Kidney (tissue), 14 donors: Measurements from ENCODE around the gene TRAF1. TPM values are rescaled to one million over a fixed set of nuclear protein-coding genes. Genes with fewer than 3 reads are reported as not detected.
A peak's percentile ranks its signal among the peaks of the same experiment; 100 is the strongest.

Experiments used
- DNase-seq, 5 donors: peaks; one replicate each; pipeline ENCODE4 v3.0.0-alpha.2; 2013 to 2020
- FAIRE-seq: peaks from 2 replicates; lab custom pipeline; 2012; peaks lifted over from hg19 to GRCh38; lab: Jason Lieb, UNC
- H3K27ac ChIP-seq, 2 donors: one replicate each; pipeline ENCODE4 v1.7.0; 2013; ENCODE audit warnings: low read depth in 2 of 2, low read length in 2 of 2, inconsistent platforms in 1 of 2
- H3K27me3 ChIP-seq: one replicate; pipeline ENCODE4 v1.7.1; 2013; ENCODE audit warnings: low read length, inconsistent platforms; ENCODE audit not compliant: control insufficient read depth, insufficient read depth
- H3K36me3 ChIP-seq, 3 donors: one replicate each; pipeline versions ENCODE4 v1.7.0 to v1.7.1; 2013; ENCODE audit warnings: low read length in 3 of 3, control low read depth in 1 of 3, inconsistent platforms in 1 of 3; ENCODE audit not compliant: insufficient read depth in 3 of 3, control insufficient read depth in 2 of 3
- H3K4me1 ChIP-seq, 3 donors: one replicate each; pipeline versions ENCODE4 v1.7.0 to v1.7.1; 2013; ENCODE audit warnings: low read length in 3 of 3, inconsistent platforms in 1 of 3, low read depth in 1 of 3; ENCODE audit not compliant: control insufficient read depth in 2 of 3, insufficient read depth in 2 of 3
- H3K4me3 ChIP-seq, 3 donors: one replicate each; pipeline versions ENCODE4 v1.7.0 to v1.8.1; 2013; ENCODE audit warnings: low read length in 3 of 3, control low read depth in 1 of 3, inconsistent platforms in 1 of 3
- H3K9ac ChIP-seq, 3 donors: one replicate each; pipeline versions ENCODE4 v1.7.0 to v1.7.1; 2013; ENCODE audit warnings: low read length in 3 of 3, control low read depth in 1 of 3, inconsistent platforms in 1 of 3
- H3K9me3 ChIP-seq, 3 donors: one replicate each; pipeline versions ENCODE4 v1.7.0 to v1.7.1; 2013; ENCODE audit warnings: low read length in 3 of 3, control low read depth in 1 of 3, inconsistent platforms in 1 of 3; ENCODE audit not compliant: control insufficient read depth in 2 of 3, insufficient read depth in 1 of 3
- intact Hi-C: fragments of 100-400 bp; cut with DNase I; formaldehyde crosslinking; loops from one replicate; pipeline ENCODE4 v1.11.1; 2022
- polyA plus RNA-seq: library from polyadenylated mRNA; stranded (reverse); fragments of 350-450 nt; fragmentation: Illumina TruSeq; extraction: RNeasy Lipid Tissue Mini Kit (QIAGEN cat#74804); gene quantifications from one replicate; pipeline ENCODE4 v1.2.3, GENCODE V29; 2014; ENCODE audit warnings: low read depth, low replicate concordance; ENCODE audit not compliant: insufficient read depth
- total RNA-seq: library from RNA; stranded (reverse); fragmentation: NEBNext Ultra II Directional; extraction: Animal tissue kit (Norgen Biotek cat#: 25700); gene quantifications from one replicate; pipeline ENCODE4 v1.2.1, GENCODE V29; 2021
- TF ChIP-seq, protein P1 (sequence below): IDR thresholded peaks from 3 replicates; pipeline ENCODE4 v1.5.1; 2012; ENCODE audit warnings: mild to moderate bottlenecking, moderate library complexity, borderline replicate concordance; ENCODE audit not compliant: insufficient read depth; ENCODE audit errors: extremely low read depth
- donor health status: control.
- donor health status: control.
- donor health status: control.
- donor health status: control.
- donor health status: control.
- donor health status: DM: yes; HTN: yes; CAD: no.
- donor health status: Normal renal cell carcinoma (clear cell type).

Gene TRAF1
- total and polyA plus RNA-seq, 2 donors from 2014 or later: 3.1 to 10.9 TPM

GRCh38 chr9:120965344-120966012 is 38.9 kb upstream of the TRAF1 start:
- no peak overlapping the region for H3K27ac ChIP-seq
- H3K4me1 ChIP-seq: no peaks in the 10 kb centered on the region
- FAIRE-seq: no peak
- TF ChIP-seq, protein P1, sequence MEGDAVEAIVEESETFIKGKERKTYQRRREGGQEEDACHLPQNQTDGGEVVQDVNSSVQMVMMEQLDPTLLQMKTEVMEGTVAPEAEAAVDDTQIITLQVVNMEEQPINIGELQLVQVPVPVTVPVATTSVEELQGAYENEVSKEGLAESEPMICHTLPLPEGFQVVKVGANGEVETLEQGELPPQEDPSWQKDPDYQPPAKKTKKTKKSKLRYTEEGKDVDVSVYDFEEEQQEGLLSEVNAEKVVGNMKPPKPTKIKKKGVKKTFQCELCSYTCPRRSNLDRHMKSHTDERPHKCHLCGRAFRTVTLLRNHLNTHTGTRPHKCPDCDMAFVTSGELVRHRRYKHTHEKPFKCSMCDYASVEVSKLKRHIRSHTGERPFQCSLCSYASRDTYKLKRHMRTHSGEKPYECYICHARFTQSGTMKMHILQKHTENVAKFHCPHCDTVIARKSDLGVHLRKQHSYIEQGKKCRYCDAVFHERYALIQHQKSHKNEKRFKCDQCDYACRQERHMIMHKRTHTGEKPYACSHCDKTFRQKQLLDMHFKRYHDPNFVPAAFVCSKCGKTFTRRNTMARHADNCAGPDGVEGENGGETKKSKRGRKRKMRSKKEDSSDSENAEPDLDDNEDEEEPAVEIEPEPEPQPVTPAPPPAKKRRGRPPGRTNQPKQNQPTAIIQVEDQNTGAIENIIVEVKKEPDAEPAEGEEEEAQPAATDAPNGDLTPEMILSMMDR: no peak
- intact Hi-C loops: no loop called here
- H3K27me3 ChIP-seq: no peaks in the 10 kb centered on the region
- H3K9ac ChIP-seq: no peak overlapping the region
- H3K4me3 ChIP-seq: no peak overlapping the region
- no peaks in the 10 kb centered on the region for H3K9me3 ChIP-seq
- peak in 2 of 5 donors; percentile 31 to 39 for DNase-seq
- H3K36me3 ChIP-seq: peaks cover 0 to 2% (median 0%) of the 10 kb centered on the region in 3 donors

DNA sequence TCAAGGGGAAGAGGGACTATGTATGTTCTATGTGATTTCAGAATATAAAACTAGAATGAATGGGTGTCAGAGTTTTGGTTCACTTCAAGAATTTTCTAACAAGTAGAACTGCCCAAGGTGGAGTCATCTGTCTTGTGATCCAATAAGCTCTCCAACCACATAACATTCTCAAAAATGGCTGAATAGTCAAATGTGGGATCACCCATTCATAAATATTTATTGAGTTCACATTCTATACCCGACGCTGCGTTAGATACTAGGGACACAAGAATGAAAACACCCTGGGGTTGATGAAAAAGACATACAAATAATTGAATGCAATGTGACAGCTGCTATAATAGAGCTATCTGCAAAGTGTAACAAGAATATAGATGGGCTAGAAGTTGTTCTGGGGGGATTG is 35.3 kb upstream of the TRAF1 start:
- Histone ChIP-seq H3K4me3 (no peak overlapping the region), H3K9ac (no peak overlapping the region), H3K9me3 (no peaks in the 10 kb centered on the region), H3K27ac (no peak overlapping the region), H3K36me3 (peaks cover 0 to 2% (median 0%) of the 10 kb centered on the region in 3 donors), H3K4me1 (no peaks in the 10 kb centered on the region), H3K27me3 (no peaks in the 10 kb centered on the region)
- intact Hi-C loops: no loop called here
- FAIRE-seq (no peak), DNase-seq (no peak)
- TF ChIP-seq, protein P1: no peak

DNA sequence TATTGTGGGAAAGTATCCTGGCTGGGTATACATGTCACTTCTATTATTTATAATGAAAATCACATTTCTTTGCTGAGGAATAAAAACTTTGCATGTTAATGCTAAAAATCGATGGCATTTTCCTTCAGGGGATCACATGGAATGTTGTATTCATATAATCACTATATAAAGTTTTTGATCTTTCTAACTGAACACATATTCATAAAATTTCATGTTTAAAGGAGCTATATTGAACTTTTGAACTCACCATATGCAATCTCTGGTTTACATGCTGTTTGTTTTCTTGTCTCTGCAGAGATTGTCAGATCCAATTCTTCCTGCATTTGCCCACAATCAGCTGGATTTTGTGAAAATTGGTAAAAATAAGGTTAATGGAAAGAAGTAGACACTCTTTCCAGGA is 33.4 kb upstream of the TRAF1 start:
- Histone ChIP-seq H3K9me3 (no peaks in the 10 kb centered on the region), H3K4me1 (no peaks in the 10 kb centered on the region), H3K27me3 (no peaks in the 10 kb centered on the region), H3K36me3 (peaks cover 0 to 2% (median 0%) of the 10 kb centered on the region in 3 donors), H3K9ac (no peak overlapping the region), H3K4me3 (no peak overlapping the region), H3K27ac (no peak overlapping the region)
- intact Hi-C loops: no loop called here
- FAIRE-seq: no peak
- TF ChIP-seq, protein P1: no peak
- no peak for DNase-seq

- Histone ChIP-seq H3K36me3 (no peaks in the 10 kb centered on the region), H3K27ac (no peak overlapping the region), H3K4me3 (no peak overlapping the region), H3K27me3 (no peaks in the 10 kb centered on the region), H3K9ac (no peak overlapping the region), H3K4me1 (peaks cover 0 to 2% (median 0%) of the 10 kb centered on the region in 3 donors), H3K9me3 (no peaks in the 10 kb centered on the region)
- TF ChIP-seq, protein P1: no peak
- intact Hi-C loops: no loop called here
- no peak for FAIRE-seq
- no peak for DNase-seq
Measured at GRCh38 chr9:120956862-120957261, 30.3 kb upstream of the TRAF1 start.
